Bone marrow (tissue), 2 donors: Measurements from ENCODE around the gene HIGD1B.

ENCODE experiments used
- DNase-seq, 2 donors: peaks; one replicate each; lab custom pipeline; 2025; lab: John Stamatoyannopoulos, UW

Gene HIGD1B

GRCh38 chr17:44837196-44837595 lies 10.5 kb upstream of the HIGD1B start:
- DNase-seq = no peak

GRCh38 chr17:44840274-44840673 lies 7.4 kb upstream of the HIGD1B start:
- DNase-seq = no peak

GRCh38 chr17:44840936-44841335 lies 6.7 kb upstream of the HIGD1B start:
- no peak for DNase-seq

GRCh38 chr17:44842748-44843147 lies 4.9 kb upstream of the HIGD1B start:
- no peak for DNase-seq

- no peak for DNase-seq
Measured at GRCh38 chr17:44844390-44844830, 3.3 kb upstream of the HIGD1B start.

GRCh38 chr17:44846206-44846605 lies 1.5 kb upstream of the HIGD1B start:
- DNase-seq = no peak

- DNase-seq = no peak
Measured at GRCh38 chr17:44848257-44848795, 643 bp downstream of the HIGD1B start.

- DNase-seq = no peak
Measured at GRCh38 chr17:44848961-44849489, 1.3 kb downstream of the HIGD1B start.

GRCh38 chr17:44850025-44850424 lies 2.3 kb downstream of the HIGD1B start:
- DNase-seq = no peak

GRCh38 chr17:44850612-44851011 lies 2.9 kb downstream of the HIGD1B start:
- no peak for DNase-seq

- no peak for DNase-seq
Measured at GRCh38 chr17:44854192-44854591, 6.5 kb downstream of the HIGD1B start.

GRCh38 chr17:44859701-44860100 lies 12.0 kb downstream of the HIGD1B start:
- DNase-seq = no peak

GRCh38 chr17:44862278-44862914 lies 14.7 kb downstream of the HIGD1B start:
- DNase-seq = no peak

GRCh38 chr17:44863061-44863918 lies 15.6 kb downstream of the HIGD1B start:
- DNase-seq = no peak

GRCh38 chr17:44864831-44865230 lies 17.1 kb downstream of the HIGD1B start:
- DNase-seq = no peak

- DNase-seq = peak; percentile 8 to 34
Measured at GRCh38 chr17:44865231-44865660, 17.6 kb downstream of the HIGD1B start.

- no peak for DNase-seq
Measured at GRCh38 chr17:44865931-44866330, 18.2 kb downstream of the HIGD1B start.

- DNase-seq = no peak
Measured at GRCh38 chr17:44867841-44868240, 20.2 kb downstream of the HIGD1B start.

GRCh38 chr17:44871556-44871955 lies 23.9 kb downstream of the HIGD1B start:
- DNase-seq = no peak

GRCh38 chr17:44872131-44872768 lies 24.6 kb downstream of the HIGD1B start:
- no peak for DNase-seq

GRCh38 chr17:44875761-44876160 lies 28.1 kb downstream of the HIGD1B start:
- DNase-seq = no peak

- DNase-seq = no peak
Measured at GRCh38 chr17:44877121-44877520, 29.4 kb downstream of the HIGD1B start.
